ENCODE data around the gene ZNF534.
"Not testable (repeated sequence)": the region's sequence is repeated elsewhere in the genome, so short reads cannot be mapped to it uniquely, and the experiment has no call there.

ZNF534 gene

GRCh38 chr19:52428937-52429336 is at the start of gene ZNF534:
Gene ZNF534 (plus strand): TSS chr19:52429148. CDS start chr19:52431475, 2,327 bp downstream.
- no peak for DNase-seq

- no peak for DNase-seq
Observed at GRCh38 chr19:52391135-52391534, 37.8 kb upstream of the ZNF534 start.

DNA sequence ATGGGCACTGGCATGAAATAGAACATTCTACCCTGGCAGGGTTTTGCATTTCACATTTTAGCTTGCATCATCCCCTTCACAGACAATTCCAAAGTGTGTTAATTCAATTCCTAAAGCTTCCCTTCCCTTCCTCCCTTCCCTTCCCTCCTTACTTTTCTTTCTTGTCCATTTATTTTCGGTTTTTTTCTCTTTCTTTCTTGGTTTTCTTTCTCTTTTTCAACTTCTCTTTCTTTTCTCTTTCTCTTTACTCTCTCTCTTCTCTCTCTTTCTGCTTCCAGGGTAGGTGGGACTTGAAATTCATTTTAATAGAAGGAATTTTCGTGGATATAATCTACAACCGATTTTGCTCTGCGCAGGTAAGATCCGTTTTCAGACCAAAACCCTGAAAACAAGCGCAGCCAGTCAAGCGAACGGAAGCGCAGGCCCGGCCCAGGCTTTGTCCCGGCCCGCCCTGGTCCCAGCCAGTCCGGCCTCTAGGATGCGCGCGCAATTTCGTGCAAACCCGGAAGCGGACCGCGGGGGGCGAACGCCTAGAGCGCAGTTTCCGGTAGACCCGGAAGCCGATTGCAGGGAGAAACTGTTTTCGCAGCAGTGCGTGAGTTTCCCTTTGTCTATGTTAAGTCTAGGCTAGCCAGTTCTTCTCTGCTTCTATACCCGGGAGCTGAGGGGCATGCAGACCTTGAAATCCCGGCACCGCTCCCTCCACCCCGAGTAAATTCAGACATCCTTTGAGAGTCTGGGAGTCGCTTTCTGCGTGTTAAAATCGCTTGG is 31.5 kb upstream of the ZNF534 start, which contains the start of gene ZNF528:
Gene ZNF528, plus strand, starts transcription at position 540 of the 771 bp plus-strand sequence. CDS start 4,165 bp downstream, outside the sequence.
- DNase-seq = peak; percentile 95

DNA sequence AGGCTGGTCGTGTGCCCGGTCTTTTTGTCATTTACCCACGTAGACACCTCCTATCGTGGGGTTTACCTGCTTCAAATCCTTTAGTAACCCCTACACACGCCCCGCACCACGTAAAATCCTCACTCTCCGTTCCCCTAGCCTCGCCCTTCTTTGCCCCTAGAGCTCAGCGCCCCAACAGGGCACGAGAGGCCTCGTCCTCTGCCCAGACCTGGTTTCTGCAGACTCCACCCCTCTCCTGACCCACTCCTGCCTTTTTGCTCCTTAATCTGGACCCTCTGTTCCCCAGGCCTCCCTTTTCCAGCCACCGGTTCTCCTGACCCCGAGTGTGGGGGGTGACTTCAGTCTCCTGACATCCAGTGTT is 30.9 kb upstream of the ZNF534 start:
- peak in 1 of 2 donors; percentile 16 for DNase-seq

DNA sequence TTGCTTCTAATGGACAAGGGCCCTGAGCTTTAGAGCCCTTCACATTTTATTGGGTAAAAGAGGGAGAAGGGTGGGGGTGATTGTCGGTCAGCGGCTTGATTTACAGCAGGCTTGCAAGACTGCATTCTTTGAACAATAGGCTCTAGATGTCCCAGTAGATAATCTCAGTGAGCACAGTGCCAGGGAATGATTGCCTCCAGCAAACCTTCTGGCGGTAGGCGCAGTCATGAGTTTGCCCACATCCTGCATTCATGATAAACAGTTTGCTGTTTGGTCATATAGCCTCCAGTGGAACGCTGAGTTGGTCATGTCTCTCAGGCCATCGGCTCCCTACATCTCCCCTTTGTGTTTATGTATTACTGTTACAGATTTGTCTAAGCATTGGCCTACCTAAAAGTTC is 18.7 kb upstream of the ZNF534 start:
- DNase-seq = no peak

- no peak for DNase-seq
Observed at GRCh38 chr19:52415711-52416110, 13.2 kb upstream of the ZNF534 start.

- DNase-seq = no peak
Observed at GRCh38 chr19:52442179-52442578, 13.2 kb downstream of the ZNF534 start.

- no peak for DNase-seq
Observed at GRCh38 chr19:52444506-52444905, 15.6 kb downstream of the ZNF534 start.

DNA sequence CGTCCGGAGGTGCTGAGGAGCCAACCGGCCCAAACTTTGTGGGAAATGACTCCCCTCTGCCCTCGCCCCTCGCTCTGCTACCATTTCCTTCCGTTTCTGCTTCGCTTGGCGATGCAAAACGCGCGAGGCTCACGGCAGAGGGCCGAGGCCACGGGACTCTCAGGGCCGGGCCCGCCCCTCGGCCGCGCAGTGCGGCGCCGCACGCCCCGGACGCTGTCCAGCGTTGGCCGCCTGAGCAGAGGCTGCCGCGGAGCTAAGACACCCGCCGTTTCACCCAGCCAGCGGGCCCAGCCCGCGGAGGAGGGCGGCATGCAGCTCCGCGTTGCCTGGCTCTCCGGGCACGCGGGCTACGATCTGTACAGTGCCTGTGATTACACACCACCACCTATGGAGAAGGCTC is 22.3 kb downstream of the ZNF534 start:
- no peak for DNase-seq

DNA sequence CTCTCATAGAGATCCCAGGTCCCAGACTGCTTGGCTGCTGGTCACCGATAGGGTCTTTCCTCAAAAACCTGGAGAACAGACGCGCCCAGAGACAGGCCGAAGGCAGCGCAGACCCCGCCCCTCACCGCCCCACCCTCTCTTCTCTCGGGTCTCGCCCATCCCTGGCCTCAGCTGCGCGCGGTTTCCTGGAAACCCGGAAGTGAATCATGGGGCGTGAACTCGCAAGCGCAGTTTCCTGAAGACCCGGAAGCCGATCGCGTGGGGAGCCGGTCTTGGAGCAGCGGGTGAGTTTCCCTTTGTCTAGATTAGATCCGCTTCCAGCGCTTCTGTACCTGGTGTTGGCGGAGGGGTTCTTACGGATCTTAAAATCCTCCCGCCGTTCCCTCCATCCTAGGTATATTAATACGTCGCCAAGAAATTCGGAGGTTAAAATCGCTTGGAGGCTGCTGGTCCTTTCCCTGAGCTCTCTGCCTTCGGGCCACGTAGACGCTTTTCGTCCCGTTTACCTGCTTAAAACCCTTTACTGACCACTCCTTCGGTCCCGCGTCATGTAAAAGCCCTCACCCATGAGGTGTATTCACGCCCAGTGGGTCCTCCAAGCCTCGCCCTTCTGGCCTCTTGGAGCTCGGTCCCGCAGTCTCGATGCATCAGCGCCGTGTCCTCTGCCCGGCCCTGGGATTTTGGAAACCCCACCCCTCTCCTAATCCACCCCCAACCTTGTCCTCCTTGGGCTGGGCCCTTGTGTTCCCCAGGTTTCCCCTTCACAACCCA is 24.6 kb downstream of the ZNF534 start, which contains the start of gene ZNF578:
Gene ZNF578, plus strand, starts transcription at position 230 of the 771 bp plus-strand sequence. CDS start 48,293 bp downstream, outside the sequence.
- DNase-seq = peak; percentile 64 to 70

DNA sequence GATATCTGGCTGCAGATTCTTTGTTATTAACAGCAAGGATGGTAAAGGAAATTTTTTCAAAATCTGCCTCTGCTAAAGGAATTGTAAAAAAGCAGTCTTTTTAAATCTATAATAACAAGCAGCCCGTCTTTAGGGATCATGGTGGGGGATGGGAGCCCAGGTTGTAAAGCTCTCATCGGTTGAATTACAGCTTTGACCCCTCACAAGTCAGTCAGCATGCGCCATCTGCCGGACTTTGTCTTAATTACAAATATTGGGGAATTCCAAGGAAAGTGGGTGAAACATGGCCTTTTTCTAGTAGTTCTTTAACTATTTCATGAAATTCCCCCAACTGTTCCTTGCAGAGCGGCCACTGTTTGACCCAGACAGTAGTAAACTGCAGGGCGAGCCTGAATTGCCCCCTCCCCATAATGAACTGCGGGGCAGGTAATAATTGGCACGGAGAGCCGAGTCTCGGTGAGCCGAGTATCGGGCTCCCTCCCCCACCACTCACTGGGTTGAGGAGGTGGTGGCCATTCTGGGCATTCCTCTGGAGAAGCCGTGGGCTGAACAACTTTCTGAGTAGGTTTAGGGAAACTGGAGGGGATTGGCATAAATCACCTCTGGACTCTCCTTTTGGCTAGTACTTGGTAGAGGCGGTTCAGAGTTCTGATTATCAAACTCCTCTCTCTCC is 36.0 kb downstream of the ZNF534 start:
- no peak for DNase-seq

- no peak for DNase-seq
Observed at GRCh38 chr19:52473655-52474350, 44.9 kb downstream of the ZNF534 start.

DNA sequence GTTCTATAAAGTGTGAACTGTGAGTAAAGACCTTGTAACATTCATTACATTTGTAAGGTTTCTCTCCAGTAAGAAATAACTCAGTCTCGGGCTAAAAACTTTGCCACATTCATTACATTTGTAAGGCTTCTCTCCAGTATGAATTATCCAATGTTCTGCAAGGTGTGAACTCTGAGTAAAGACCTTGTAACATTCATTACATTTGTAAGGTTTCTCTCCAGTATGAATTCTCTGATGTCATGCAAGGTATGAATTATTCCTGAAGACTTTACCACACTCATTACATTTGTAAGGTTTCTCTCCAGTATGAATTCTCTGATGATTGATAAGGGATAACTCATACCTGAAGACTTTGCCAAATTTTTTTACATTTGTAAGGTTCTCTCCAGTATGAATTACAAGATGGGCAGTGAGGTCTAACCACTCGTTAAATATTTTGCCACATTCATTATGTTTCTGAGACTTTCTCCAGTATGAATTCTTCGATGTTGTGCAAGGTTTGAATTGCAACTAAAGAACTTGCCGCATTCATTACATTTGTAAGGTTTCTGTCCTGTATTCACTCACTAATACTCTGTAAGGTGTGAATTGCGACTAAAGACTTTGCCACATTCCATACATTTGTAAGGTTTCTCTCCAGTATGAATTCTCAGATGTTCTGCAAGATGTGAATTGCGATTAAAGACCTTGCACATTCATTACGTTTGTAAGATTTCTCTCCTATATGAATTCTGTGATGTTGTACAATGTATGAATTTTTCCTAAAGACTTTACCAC is 45.6 kb downstream of the ZNF534 start:
- DNase-seq = no peak

DNA sequence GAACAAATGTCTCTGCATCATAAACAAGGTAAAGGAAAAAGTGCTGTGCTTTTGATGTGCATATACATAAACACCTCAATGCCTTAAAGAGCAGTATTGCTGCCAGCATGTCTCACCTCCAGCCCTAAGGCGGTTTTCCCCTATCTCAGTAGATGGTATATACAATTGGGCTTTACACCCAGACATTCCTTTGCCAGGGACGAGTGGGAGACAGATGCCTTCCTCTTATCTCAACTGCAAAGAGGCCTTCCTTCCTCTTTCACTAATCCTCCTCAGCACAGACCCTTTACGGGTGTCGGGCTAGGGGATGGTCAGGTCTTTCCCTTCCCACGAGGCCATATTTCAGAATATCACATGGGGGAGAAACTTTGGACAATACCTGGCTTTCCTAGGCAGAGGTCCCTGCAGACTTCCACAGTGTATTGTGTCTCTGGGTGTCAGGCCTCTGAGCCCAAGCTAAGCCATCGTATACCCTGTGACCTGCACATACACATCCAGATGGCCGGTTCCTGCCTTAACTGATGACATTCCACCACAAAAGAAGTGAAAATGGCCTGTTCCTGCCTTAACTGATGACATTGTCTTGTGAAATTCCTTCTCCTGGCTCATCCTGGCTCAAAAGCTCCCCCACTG is 55.3 kb downstream of the ZNF534 start:
- not testable (repeated sequence) for DNase-seq

DNA sequence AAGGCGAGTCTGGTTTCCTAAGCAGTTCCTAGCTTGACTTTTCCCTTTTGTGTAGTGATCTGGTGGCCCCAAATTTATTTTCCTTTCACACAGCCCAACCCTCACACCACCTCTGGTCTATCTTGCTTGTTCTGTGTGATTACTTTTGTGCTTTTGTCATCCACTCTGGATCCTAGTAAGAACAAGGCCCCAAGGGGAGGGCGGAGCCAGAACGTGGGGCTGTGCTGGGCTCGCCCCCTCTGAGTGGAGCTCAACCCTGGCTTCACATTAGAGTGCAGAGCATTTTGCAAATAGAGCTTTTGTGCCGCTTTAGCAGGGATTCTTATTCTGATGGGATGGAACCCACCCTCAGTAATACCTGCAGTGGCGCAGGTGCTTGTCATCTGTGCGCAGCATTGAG is 56.1 kb downstream of the ZNF534 start:
- DNase-seq = not testable (repeated sequence)

DNA sequence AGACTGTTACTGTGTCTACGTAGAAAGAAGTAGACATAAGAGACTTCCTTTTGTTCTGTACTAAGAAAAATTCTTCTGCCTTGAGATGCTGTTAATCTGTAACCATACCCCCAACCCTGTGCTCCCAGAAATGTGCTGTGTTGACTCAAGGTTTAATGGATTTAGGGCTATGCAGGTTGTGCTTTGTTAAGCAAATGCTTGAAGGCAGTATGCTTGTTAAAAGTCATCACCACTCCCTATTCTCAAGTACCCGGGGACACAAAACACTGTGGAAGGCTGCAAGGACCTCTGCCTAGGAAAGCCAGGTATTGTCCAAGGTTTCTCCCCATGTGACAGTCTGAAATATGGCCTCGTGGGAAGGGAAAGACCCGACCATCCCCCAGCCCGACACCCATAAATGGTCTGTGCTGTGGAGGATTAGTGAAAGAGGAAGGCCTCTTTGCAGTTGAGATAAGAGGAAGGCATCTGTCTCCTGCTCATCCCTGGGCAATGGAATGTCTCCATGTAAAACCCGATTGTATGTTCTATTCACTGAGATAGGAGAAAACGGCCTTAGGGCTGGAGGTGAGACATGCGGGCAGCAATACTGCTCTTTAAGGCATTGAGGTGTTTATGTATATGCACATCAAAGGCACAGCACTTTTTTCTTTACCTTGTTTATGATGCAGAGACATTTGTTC is 56.8 kb downstream of the ZNF534 start:
- not testable (repeated sequence) for DNase-seq

DNA sequence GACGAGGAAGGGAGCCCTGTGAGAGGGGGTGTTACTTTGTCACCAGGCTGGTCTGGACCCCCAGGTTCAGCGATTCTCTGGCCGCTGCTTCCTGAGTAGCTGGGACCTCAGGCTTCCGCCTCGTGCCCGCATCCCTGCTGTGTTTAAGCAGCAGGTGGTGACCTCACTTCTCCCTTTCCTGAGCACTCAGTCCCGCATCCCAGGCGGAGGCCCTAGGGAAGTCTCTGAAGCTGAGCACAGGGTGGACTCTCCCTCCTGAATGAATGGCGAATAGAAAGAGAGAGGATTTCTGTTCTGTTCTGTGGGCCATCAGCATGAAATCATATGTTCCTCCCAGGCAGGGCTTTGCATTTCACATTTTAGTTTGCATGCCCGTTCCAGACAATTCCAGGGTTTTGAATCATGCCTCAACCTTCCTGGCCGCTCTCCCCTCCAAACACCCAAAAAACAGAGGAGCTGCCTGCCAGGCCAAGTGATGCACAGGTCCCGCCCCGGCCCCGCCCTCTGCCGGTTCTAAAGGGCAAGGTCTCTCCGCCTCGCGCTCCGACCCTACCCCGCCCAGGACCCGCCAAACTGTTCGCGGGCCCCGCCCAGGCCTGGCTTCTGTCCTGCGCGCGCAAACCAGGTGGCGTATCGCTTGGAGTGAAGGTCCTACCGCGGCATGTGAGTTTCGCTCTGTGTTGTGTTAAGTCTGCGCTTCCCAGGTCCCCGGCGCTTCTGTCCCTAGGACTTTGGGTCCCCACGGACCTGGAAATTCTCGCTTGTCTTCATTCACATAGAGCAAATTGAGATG is 63.4 kb downstream of the ZNF534 start:
- peak in 1 of 2 donors; percentile 1 for DNase-seq

DNA sequence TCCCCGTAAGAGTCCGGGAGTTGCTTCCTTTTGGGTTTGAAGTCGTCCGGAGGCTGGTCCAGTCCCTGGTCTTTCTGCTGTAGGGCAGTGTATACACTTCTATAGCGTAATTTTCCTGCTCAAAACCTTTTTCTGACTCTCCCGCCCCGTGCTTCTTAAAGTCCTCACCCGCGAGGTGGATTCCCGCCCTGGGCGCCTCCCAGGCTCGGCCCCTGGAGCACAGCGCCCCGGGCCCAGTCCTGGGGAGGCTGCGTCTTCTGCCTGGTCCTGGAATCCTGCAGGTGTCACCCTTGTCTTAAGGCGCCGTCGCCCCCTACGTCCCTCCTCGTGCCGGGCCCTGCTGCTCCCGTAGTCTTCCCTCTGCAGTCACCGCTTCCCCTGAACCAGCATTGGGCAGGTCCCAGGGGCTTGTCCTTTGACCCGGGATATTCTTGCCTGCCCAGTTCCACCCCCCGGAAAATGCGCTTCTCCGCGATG is 64.1 kb downstream of the ZNF534 start:
- peak in 1 of 2 donors; percentile 1 for DNase-seq

DNA sequence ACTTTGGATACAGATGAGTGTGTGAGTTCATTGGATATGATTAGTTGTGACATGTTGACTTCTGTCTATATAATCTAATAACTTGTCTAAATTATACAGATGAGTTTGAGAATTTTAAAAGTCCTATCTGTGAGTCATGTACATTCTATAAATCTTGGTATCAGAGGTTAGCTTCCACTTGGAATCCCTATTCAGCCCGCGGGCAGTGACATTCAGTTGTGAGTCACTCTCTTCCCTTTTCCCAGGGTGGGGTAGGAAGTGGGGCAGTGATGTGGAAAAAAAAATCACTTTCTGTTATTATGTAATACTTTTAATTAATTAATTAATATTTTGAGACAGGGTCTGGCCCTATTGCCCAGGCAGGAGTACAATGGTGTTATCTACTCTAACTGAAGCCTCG is 65.6 kb downstream of the ZNF534 start:
- no peak for DNase-seq

- DNase-seq = no peak
Observed at GRCh38 chr19:52498571-52498970, 69.6 kb downstream of the ZNF534 start.
